Osteoblast (primary cell): ENCODE measurements around the gene DPP9. TPM values are rescaled to one million over a fixed set of nuclear protein-coding genes. Genes with fewer than 3 reads are reported as not detected.

Experiments
- DNase-seq: peaks from one replicate; pipeline ENCODE4 v3.0.0; 2011; ENCODE audit warnings: low spot score, mixed read lengths; ENCODE audit not compliant: insufficient read length; ENCODE audit errors: missing footprints
- H2AFZ ChIP-seq: 2 replicates; pipeline ENCODE4 v1.6.0; 2011; ENCODE audit warnings: mild to moderate bottlenecking, low read length
- H3K27ac ChIP-seq: 2 replicates; pipeline ENCODE4 v1.5.1; 2011; ENCODE audit warnings: mild to moderate bottlenecking, low read depth, low read length, moderate library complexity
- H3K27me3 ChIP-seq: 2 replicates; pipeline ENCODE4 v1.6.0; 2012; ENCODE audit warnings: mild to moderate bottlenecking, control low read depth, inconsistent platforms, low read length, moderate library complexity; ENCODE audit not compliant: insufficient read depth
- H3K36me3 ChIP-seq: 2 replicates; pipeline ENCODE4 v1.5.1; 2011; ENCODE audit warnings: mild to moderate bottlenecking, low read length, control low read depth, moderate library complexity; ENCODE audit not compliant: insufficient read depth
- H3K4me1 ChIP-seq: 2 replicates; pipeline ENCODE4 v1.5.1; 2011; ENCODE audit warnings: mild to moderate bottlenecking, low read length, control low read depth, moderate library complexity; ENCODE audit not compliant: insufficient read depth
- H3K4me2 ChIP-seq: 2 replicates; pipeline ENCODE4 v1.6.0; 2011; ENCODE audit warnings: mild to moderate bottlenecking, low read length; ENCODE audit not compliant: insufficient read depth
- H3K4me3 ChIP-seq: fragments of 200-600 bp; sonication (generic); 3 replicates; pipeline ENCODE4 v1.5.1; 2012; ENCODE audit warnings: mild to moderate bottlenecking, low read length, inconsistent platforms; ENCODE audit not compliant: insufficient read depth
- H3K79me2 ChIP-seq: 2 replicates; pipeline ENCODE4 v1.6.0; 2012; ENCODE audit warnings: mild to moderate bottlenecking, low read length, control low read depth, inconsistent platforms; ENCODE audit not compliant: insufficient read depth
- H3K9me3 ChIP-seq: 2 replicates; pipeline ENCODE4 v1.5.1; 2011; ENCODE audit warnings: low read depth, low read length, control low read depth
- H4K20me1 ChIP-seq: 2 replicates; pipeline ENCODE4 v1.6.0; 2012; ENCODE audit warnings: mild to moderate bottlenecking, low read length, control low read depth; ENCODE audit not compliant: insufficient read depth
- CTCF ChIP-seq: IDR thresholded peaks from 2 replicates; pipeline ENCODE4 v1.5.1; 2011; ENCODE audit warnings: mild to moderate bottlenecking, low read depth, low read length, moderate library complexity; ENCODE audit errors: extremely low read depth
- total RNA-seq: library from RNA; depleted of rRNA; stranded (reverse); fragments of >200 nt; gene quantifications from 2 replicates; pipeline ENCODE4 v1.2.3, GENCODE V29; 2012

The DPP9 gene
- total RNA-seq, 1 donor, result 30.4 TPM

DNA sequence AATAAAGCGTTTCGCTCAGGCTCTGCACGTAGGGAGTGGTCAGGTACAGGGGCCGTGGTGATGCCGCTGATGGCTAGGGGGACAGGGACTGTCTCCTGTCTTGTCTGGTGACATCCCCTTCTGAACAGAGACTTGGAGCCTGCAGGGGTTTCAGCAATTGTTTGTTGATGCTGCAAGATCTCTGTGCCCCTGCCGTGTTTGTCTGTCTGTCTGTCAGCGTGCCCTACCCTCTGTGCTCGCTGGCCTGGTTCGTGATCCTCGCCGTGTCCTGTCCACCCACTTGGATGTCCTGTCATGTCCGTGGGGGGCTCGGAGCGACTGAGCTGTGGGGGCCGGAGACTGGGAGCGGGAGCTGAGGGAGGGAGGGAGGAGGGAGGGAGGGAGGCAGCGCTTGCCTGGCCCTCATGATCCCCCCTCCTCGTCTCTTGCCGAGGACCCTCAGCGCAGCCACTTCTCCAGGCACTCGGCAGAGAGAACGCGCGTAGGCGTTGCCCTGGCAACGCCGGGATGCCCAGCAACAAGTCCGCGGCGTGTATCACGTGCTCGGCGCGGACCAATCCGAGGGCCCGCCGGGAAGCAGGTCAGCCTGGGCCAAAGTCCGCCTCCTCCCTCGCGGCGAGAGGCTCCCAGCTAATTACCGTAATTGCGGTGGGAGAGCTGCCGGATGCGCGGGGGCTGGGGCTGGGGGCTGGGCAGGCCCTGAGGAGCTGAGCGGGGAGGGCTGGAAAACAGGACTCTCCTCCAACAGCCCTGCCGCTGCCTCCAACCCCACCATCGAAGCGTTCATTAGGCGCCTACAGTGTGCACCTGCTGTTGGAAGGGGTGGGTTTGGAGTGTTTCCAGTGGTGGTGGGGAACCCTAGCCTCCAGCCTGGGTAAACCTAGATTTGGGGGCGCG, 36.0 kb upstream of the DPP9 start:
- peaks cover 4% of the 10 kb centered on the region for H3K4me1 ChIP-seq
- peak overlapping the region; percentile 72 for H3K4me2 ChIP-seq
- no peaks in the 10 kb centered on the region for H4K20me1 ChIP-seq
- H3K27me3 ChIP-seq, result peaks cover 3% of the 10 kb centered on the region
- DNase-seq, result peak; percentile 99
- H3K27ac ChIP-seq, result no peak overlapping the region
- no peaks in the 10 kb centered on the region for H3K36me3 ChIP-seq
- peak overlapping the region; percentile 47 for H2AFZ ChIP-seq
- H3K79me2 ChIP-seq, result no peaks in the 10 kb centered on the region
- peak overlapping the region; percentile 60 for H3K4me3 ChIP-seq
- H3K9me3 ChIP-seq, result no peaks in the 10 kb centered on the region
- TF ChIP-seq CTCF, result no peak

DNA sequence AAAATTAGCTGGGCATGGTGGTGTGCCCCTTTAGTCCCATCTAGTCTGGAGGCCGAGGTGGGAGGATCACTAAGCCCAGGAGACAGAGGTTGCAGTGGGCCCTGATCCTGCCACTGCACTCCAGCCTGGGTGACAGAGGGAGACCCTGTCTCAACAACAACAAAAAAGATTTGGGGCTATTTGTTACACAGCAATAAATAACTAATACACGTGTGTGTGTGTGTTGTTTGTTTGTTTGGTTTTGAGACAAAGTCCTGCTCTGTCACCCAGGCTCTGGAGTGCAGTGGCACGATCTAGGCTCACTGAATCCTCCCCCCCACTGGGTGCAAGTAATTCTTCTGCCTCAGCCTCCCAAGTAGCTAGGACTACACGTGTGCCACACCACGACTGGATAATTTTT, 35.0 kb upstream of the DPP9 start:
- no peak for TF ChIP-seq CTCF
- H3K4me1 ChIP-seq, result peaks cover 4% of the 10 kb centered on the region
- no peak overlapping the region for H3K4me3 ChIP-seq
- no peak for DNase-seq
- H3K79me2 ChIP-seq, result no peaks in the 10 kb centered on the region
- no peak overlapping the region for H3K27ac ChIP-seq
- no peaks in the 10 kb centered on the region for H4K20me1 ChIP-seq
- H3K36me3 ChIP-seq, result no peaks in the 10 kb centered on the region
- no peak overlapping the region for H2AFZ ChIP-seq
- H3K9me3 ChIP-seq, result no peaks in the 10 kb centered on the region
- H3K27me3 ChIP-seq, result peaks cover 1% of the 10 kb centered on the region
- H3K4me2 ChIP-seq, result no peak overlapping the region

- no peak overlapping the region for H3K4me2 ChIP-seq
- no peaks in the 10 kb centered on the region for H4K20me1 ChIP-seq
- no peaks in the 10 kb centered on the region for H3K79me2 ChIP-seq
- H3K4me3 ChIP-seq, result no peak overlapping the region
- H3K9me3 ChIP-seq, result no peaks in the 10 kb centered on the region
- H3K36me3 ChIP-seq, result no peaks in the 10 kb centered on the region
- peaks cover 4% of the 10 kb centered on the region for H3K4me1 ChIP-seq
- H3K27ac ChIP-seq, result no peak overlapping the region
- no peak for TF ChIP-seq CTCF
- H3K27me3 ChIP-seq, result no peaks in the 10 kb centered on the region
- H2AFZ ChIP-seq, result no peak overlapping the region
- DNase-seq, result no peak
Observed at GRCh38 chr19:4758082-4758481, 34.4 kb upstream of the DPP9 start.

DNA sequence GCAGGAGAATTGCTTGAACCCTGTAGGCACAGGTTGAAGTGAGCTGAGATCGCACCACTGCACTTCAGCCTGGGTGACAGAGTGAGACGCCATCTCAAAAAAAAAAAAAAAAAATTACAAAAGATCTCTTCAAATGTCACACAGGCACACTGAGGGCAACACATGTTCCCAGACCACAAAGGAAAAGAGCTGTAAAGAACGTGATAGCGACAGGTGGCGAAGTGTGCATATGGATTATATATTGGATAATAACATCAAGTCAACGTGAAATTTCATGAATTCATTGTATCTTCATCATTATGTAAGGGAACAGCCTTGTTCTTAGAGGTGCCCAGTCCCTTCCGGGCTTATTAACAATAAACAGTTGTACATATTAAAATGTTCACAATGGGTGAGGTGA, 31.8 kb upstream of the DPP9 start:
- Histone ChIP-seq H3K79me2 (no peaks in the 10 kb centered on the region), H2AFZ (no peak overlapping the region), H3K4me2 (no peak overlapping the region), H4K20me1 (no peaks in the 10 kb centered on the region), H3K27ac (no peak overlapping the region), H3K4me1 (peaks cover 4% of the 10 kb centered on the region), H3K36me3 (no peaks in the 10 kb centered on the region), H3K4me3 (no peak overlapping the region), H3K27me3 (no peaks in the 10 kb centered on the region), H3K9me3 (no peaks in the 10 kb centered on the region)
- TF ChIP-seq CTCF, result no peak
- DNase-seq, result no peak
